DND-41 (cell line): ENCODE measurements around the gene RAB30.

Experiments
- ATAC-seq: fragments of 200-7000 bp; cut with Tn5 transposase; 3 replicates; pipeline ENCODE4 v1.9.1; 2021; ENCODE audit warnings: low read depth; ENCODE audit not compliant: insufficient read depth
- DNase-seq: peaks from one replicate; pipeline ENCODE4 v3.0.0-alpha.2; 2020
- H2AFZ ChIP-seq: 2 replicates; pipeline ENCODE4 v1.6.0; 2012; ENCODE audit warnings: low read depth, low read length
- H3K27ac ChIP-seq: 2 replicates; pipeline ENCODE4 v1.5.1; 2012; ENCODE audit warnings: low read length, inconsistent platforms
- H3K27me3 ChIP-seq: fragments of 200-600 bp; sonication (generic); 2 replicates; pipeline ENCODE4 v1.6.0; 2012; ENCODE audit warnings: low read length, mild to moderate bottlenecking, inconsistent platforms; ENCODE audit not compliant: insufficient read depth, poor library complexity
- H3K36me3 ChIP-seq: 2 replicates; pipeline ENCODE4 v1.5.1; 2012; ENCODE audit warnings: low read length, inconsistent platforms; ENCODE audit not compliant: insufficient read depth
- H3K4me1 ChIP-seq: 2 replicates; pipeline ENCODE4 v1.5.1; 2012; ENCODE audit warnings: mild to moderate bottlenecking, low read length; ENCODE audit not compliant: insufficient read depth
- H3K4me2 ChIP-seq: 2 replicates; pipeline ENCODE4 v1.6.0; 2012; ENCODE audit warnings: mild to moderate bottlenecking, moderate library complexity, low read length, inconsistent platforms; ENCODE audit not compliant: insufficient read depth
- H3K4me3 ChIP-seq, 2 experiments: fragments of 200-600 bp in 1 of 2; shearing (Covaris generic) in 1 of 2; 2 replicates each; pipeline ENCODE4 v1.5.1; 2012 to 2016; ENCODE audit warnings: inconsistent platforms in 2 of 2, low read length in 2 of 2, mild to moderate bottlenecking in 2 of 2, low read depth in 1 of 2, moderate library complexity in 1 of 2
- H3K79me2 ChIP-seq: 2 replicates; pipeline ENCODE4 v1.6.0; 2012; ENCODE audit warnings: low read length, inconsistent platforms; ENCODE audit not compliant: insufficient read depth
- H3K9ac ChIP-seq: 2 replicates; pipeline ENCODE4 v1.6.0; 2012; ENCODE audit warnings: low read depth, mild to moderate bottlenecking, inconsistent platforms, low read length, moderate library complexity
- H3K9me3 ChIP-seq: 2 replicates; pipeline ENCODE4 v1.5.1; 2012; ENCODE audit warnings: low read length, moderate library complexity, mild to moderate bottlenecking, inconsistent platforms; ENCODE audit not compliant: insufficient read depth, severe bottlenecking
- H4K20me1 ChIP-seq: 2 replicates; pipeline ENCODE4 v1.6.0; 2012; ENCODE audit warnings: low read length; ENCODE audit not compliant: insufficient read depth
- CTCF ChIP-seq: IDR thresholded peaks from 2 replicates; pipeline ENCODE4 v1.5.1; 2012; ENCODE audit warnings: borderline replicate concordance, low read length, moderate library complexity, mild to moderate bottlenecking; ENCODE audit not compliant: poor library complexity, severe bottlenecking; ENCODE audit errors: extremely low read depth
- EZH2 ChIP-seq: IDR thresholded peaks from 3 replicates; pipeline ENCODE4 v1.6.1; 2012; ENCODE audit warnings: borderline replicate concordance, low read depth, mild to moderate bottlenecking, moderate library complexity, low read length, inconsistent platforms; ENCODE audit not compliant: severe bottlenecking

RAB30 gene

GRCh38 chr11:82927264-82927880 lies 144.3 kb downstream of the RAB30 start:
- Histone ChIP-seq H3K36me3 (no peaks in the 10 kb centered on the region), H3K4me2 (no peak overlapping the region), H3K4me1 (no peaks in the 10 kb centered on the region), H3K27me3 (no peaks in the 10 kb centered on the region), H3K9me3 (no peaks in the 10 kb centered on the region), H3K27ac (no peak overlapping the region), H3K79me2 (no peaks in the 10 kb centered on the region), H2AFZ (no peak overlapping the region), H3K9ac (no peak overlapping the region), H3K4me3 (no peak overlapping the region), H4K20me1 (no peaks in the 10 kb centered on the region)
- peak; percentile 13 for DNase-seq
- TF ChIP-seq EZH2 (no peak), CTCF (peak; percentile 85)
- ATAC-seq: peak; percentile 91

GRCh38 chr11:82924522-82925224 lies 147.0 kb downstream of the RAB30 start:
- Histone ChIP-seq H3K79me2 (no peaks in the 10 kb centered on the region), H3K9ac (no peak overlapping the region), H3K4me3 (no peak overlapping the region), H3K4me2 (no peak overlapping the region), H3K4me1 (no peaks in the 10 kb centered on the region), H4K20me1 (no peaks in the 10 kb centered on the region), H3K27me3 (no peaks in the 10 kb centered on the region), H3K36me3 (no peaks in the 10 kb centered on the region), H3K9me3 (no peaks in the 10 kb centered on the region), H3K27ac (no peak overlapping the region), H2AFZ (no peak overlapping the region)
- TF ChIP-seq CTCF (no peak), EZH2 (no peak)
- DNase-seq (no peak), ATAC-seq (no peak)
